DMS53 (cell line): Measurements from ENCODE around the gene DUOXA2.
A peak's percentile ranks its signal among the peaks of the same experiment; 100 is the strongest.

Experiments
- DNase-seq: peaks from one replicate; lab custom pipeline; 2025; lab: John Stamatoyannopoulos, UW

DUOXA2 gene

GRCh38 chr15:45136378-45136764 lies 22.2 kb downstream of the DUOXA2 start:
- DNase-seq = no peak

- DNase-seq = no peak
Observed at GRCh38 chr15:45137703-45138102, 23.6 kb downstream of the DUOXA2 start.

GRCh38 chr15:45138814-45139765 lies 25.0 kb downstream of the DUOXA2 start:
- DNase-seq = no peak

GRCh38 chr15:45139770-45140169 lies 25.6 kb downstream of the DUOXA2 start:
- DNase-seq = no peak

- DNase-seq = no peak
Observed at GRCh38 chr15:45140557-45141250, 26.6 kb downstream of the DUOXA2 start.

GRCh38 chr15:45141386-45141785 lies 27.3 kb downstream of the DUOXA2 start:
- DNase-seq = no peak

GRCh38 chr15:45143056-45143455 lies 28.9 kb downstream of the DUOXA2 start:
- DNase-seq = no peak

GRCh38 chr15:45143946-45144345 lies 29.8 kb downstream of the DUOXA2 start:
- no peak for DNase-seq

- no peak for DNase-seq
Observed at GRCh38 chr15:45144775-45145174, 30.6 kb downstream of the DUOXA2 start.

GRCh38 chr15:45146405-45146804 lies 32.3 kb downstream of the DUOXA2 start:
- DNase-seq = peak; percentile 27

- no peak for DNase-seq
Observed at GRCh38 chr15:45147606-45148005, 33.5 kb downstream of the DUOXA2 start.

GRCh38 chr15:45148076-45149059 lies 34.2 kb downstream of the DUOXA2 start:
- peak; percentile 4 for DNase-seq

- no peak for DNase-seq
Observed at GRCh38 chr15:45149060-45149459, 34.9 kb downstream of the DUOXA2 start.

- no peak for DNase-seq
Observed at GRCh38 chr15:45150481-45150880, 36.4 kb downstream of the DUOXA2 start.

GRCh38 chr15:45150997-45151396 lies 36.9 kb downstream of the DUOXA2 start:
- DNase-seq = no peak

- no peak for DNase-seq
Observed at GRCh38 chr15:45151998-45152828, 38.1 kb downstream of the DUOXA2 start.

- DNase-seq = no peak
Observed at GRCh38 chr15:45155739-45156138, 41.6 kb downstream of the DUOXA2 start.

- no peak for DNase-seq
Observed at GRCh38 chr15:45156744-45157455, 42.8 kb downstream of the DUOXA2 start.

- no peak for DNase-seq
Observed at GRCh38 chr15:45157974-45158373, 43.8 kb downstream of the DUOXA2 start.

GRCh38 chr15:45161666-45162065 lies 47.5 kb downstream of the DUOXA2 start:
- DNase-seq = no peak
